ENCODE results near the gene MRPL48.

MRPL48 gene

DNA sequence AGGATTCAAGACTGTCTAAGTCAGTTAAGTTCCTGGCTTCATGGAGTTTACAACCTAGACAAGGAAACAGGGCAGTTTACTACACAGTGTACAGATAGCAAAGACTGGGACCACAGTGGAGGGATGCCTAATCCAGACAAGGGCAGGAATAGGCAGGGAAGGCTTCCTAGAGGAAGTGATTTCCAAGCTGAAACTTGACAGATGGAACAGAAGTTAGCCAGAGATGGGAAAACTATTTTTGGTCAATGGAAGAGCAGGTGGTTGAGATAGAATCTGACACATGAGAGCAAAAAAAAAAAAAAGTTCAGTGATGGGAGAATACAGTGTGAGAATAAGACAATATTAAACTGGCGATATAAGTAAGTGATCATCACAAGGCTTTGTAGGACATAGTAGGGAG, 87.7 kb downstream of the MRPL48 start:
- Histone ChIP-seq H4K91ac (ENCODE audit: low read depth, low read length) (no peak overlapping the region), H3K36me3 (ENCODE audit: control insufficient read depth in 1 of 2, insufficient read depth in 2 of 2, low read length in 2 of 2) (peaks cover 15% of the 10 kb centered on the region in 2 experiments), H2AFZ (ENCODE audit: insufficient read depth, low read length, poor library complexity) (no peak overlapping the region), H3K27me3 (ENCODE audit: insufficient read depth, low read length) (no peaks in the 10 kb centered on the region), H3K9me3 (ENCODE audit: insufficient read depth, low read depth, low read length) (peaks cover 2% of the 10 kb centered on the region), H3K4me1 (ENCODE audit: control insufficient read depth in 1 of 2, insufficient read depth in 2 of 2, low read length in 2 of 2) (peaks cover 2 to 6% of the 10 kb centered on the region in 2 experiments), H4K8ac (ENCODE audit: low read depth, low read length) (no peak overlapping the region), H4K12ac (ENCODE audit: low read depth, low read length) (no peak overlapping the region), H3K23ac (ENCODE audit: low read length) (no peak overlapping the region), H3K9ac (ENCODE audit: low read length) (no peak overlapping the region), H3K27ac (ENCODE audit: low read depth, low read length) (no peak overlapping the region), H3K4me2 (ENCODE audit: low read length) (peak overlapping the region; percentile 70), H3K4ac (ENCODE audit: low read depth, low read length) (no peak overlapping the region), H3K4me3 (ENCODE audit: low read depth, low read length) (no peak overlapping the region), H3K79me1 (ENCODE audit: low read length) (peaks cover 10% of the 10 kb centered on the region), H3K79me2 (ENCODE audit: control insufficient read depth, insufficient read depth, low read length, poor library complexity) (peaks cover 7% of the 10 kb centered on the region), H2BK12ac (ENCODE audit: low read length) (no peak overlapping the region), H3K14ac (ENCODE audit: low read length) (no peak overlapping the region), H3K18ac (ENCODE audit: low read length) (no peak overlapping the region), H2BK5ac (ENCODE audit: low read depth, low read length, poor library complexity) (no peak overlapping the region), H2AK5ac (ENCODE audit: low read length) (no peak overlapping the region), H2BK120ac (ENCODE audit: insufficient read depth, low read length, poor library complexity) (no peak overlapping the region)
- no peak for DNase-seq
- WGBS (ENCODE audit: extremely low coverage, insufficient coverage, insufficient read length): no CpG with 5 or more reads among the region's 1 CpG

DNA sequence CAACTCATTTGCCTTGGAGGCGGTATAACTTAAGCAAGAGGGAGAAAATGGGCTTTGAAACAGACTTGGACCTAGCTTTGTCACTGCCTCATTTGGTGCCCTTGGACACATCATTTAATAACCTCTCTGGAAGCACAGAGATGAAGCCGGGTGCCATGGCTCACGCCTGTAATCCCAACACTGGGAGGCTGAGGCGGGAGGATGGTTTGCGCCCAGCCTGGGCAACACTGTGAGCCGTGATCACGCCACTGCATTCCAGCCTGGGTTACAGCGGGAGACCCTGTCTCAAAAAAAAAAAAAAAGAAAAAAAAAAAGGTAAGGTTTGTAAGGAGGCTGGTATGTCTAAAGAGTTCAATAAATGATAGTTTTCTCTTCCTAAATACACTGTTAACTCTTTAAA, 88.2 kb downstream of the MRPL48 start:
- peak overlapping the region; percentile 41 for H3K4ac ChIP-seq (ENCODE audit: low read depth, low read length)
- no peak overlapping the region for H3K27ac ChIP-seq (ENCODE audit: low read depth, low read length)

DNA sequence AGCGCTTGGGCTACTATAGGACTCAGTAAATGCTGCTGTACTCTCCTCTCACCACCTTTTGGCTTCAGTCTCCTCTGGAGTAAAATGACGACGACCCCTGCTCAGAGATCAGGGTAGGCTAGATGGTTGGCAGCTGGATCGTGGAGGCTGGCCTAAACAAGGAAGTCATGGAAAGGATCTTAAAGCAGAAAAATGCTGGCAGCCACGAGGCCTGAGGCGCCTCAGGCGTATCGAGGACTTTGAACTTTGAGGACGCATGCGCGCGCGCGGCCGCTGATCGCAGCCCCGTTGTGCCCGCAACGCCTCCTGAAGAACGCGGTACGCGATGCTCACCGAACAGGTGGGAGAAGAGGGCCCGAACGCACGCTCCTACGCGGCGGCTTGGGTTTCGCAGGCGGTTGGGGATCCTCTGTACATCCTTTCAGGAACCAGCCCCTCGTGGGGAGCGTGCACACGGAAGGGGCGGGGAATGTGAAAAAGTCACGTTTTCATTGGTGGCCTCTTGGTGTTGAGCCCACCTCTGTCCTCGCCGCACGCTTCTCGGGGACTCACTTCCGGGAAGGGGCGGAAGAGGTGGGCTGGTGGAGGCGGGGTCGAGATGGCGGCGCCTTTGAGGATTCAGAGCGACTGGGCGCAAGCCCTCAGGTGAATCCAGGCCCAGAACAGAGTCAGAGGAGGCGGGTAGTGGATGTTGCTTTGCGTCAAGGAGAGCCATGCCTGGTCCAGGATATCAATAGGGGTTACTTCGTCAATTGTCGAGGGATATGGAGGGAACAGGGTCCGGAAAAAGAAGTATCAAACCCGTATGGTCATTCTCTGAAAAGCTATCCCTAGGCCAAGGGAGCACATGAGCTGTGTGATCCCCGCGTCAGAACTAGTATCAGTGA, 89.0 kb downstream of the MRPL48 start, which contains the start of the genes COA4 and PAAF1:
TSS of gene COA4 (minus strand) at position 423 of the 887 bp plus-strand sequence. CDS start 3,468 bp downstream, outside the sequence.
TSS of gene PAAF1 (plus strand) at position 576 of the 887 bp plus-strand sequence. CDS start at position 599, 23 bp downstream.
- H3K18ac ChIP-seq (ENCODE audit: low read length): peak within 1 kb of the TSS; percentile 77
- peaks cover 7% of the 10 kb centered on the region for H3K79me2 ChIP-seq (ENCODE audit: control insufficient read depth, insufficient read depth, low read length, poor library complexity)
- peak within 1 kb of the TSS; percentile 84 for H3K27ac ChIP-seq (ENCODE audit: low read depth, low read length)
- H2BK5ac ChIP-seq (ENCODE audit: low read depth, low read length, poor library complexity): peak within 1 kb of the TSS; percentile 47
- H3K27me3 ChIP-seq (ENCODE audit: insufficient read depth, low read length): no peaks in the 10 kb centered on the region
- H3K36me3 ChIP-seq (ENCODE audit: control insufficient read depth in 1 of 2, insufficient read depth in 2 of 2, low read length in 2 of 2): peaks cover 12% of the 10 kb centered on the region in 2 experiments
- H3K4me2 ChIP-seq (ENCODE audit: low read length): peak within 1 kb of the TSS; percentile 84
- no peak within 1 kb of the TSS for H2AK5ac ChIP-seq (ENCODE audit: low read length)
- peak within 1 kb of the TSS; percentile 74 for H2AFZ ChIP-seq (ENCODE audit: insufficient read depth, low read length, poor library complexity)
- H3K4me3 ChIP-seq (ENCODE audit: low read depth, low read length): peak within 1 kb of the TSS; percentile 86
- H3K9me3 ChIP-seq (ENCODE audit: insufficient read depth, low read depth, low read length): peaks cover 2% of the 10 kb centered on the region
- H3K79me1 ChIP-seq (ENCODE audit: low read length): peaks cover 10% of the 10 kb centered on the region
- H4K91ac ChIP-seq (ENCODE audit: low read depth, low read length): peak within 1 kb of the TSS; percentile 72
- peak within 1 kb of the TSS; percentile 87 for H3K9ac ChIP-seq (ENCODE audit: low read length)
- H4K12ac ChIP-seq (ENCODE audit: low read depth, low read length): peak within 1 kb of the TSS; percentile 38
- peak within 1 kb of the TSS; percentile 89 for H4K8ac ChIP-seq (ENCODE audit: low read depth, low read length)
- no peak within 1 kb of the TSS for H2BK12ac ChIP-seq (ENCODE audit: low read length)
- DNase-seq: peak; percentile 98 to 99
- H3K23ac ChIP-seq (ENCODE audit: low read length): no peak within 1 kb of the TSS
- H3K4ac ChIP-seq (ENCODE audit: low read depth, low read length): peak within 1 kb of the TSS; percentile 41
- peak within 1 kb of the TSS; percentile 64 for H3K14ac ChIP-seq (ENCODE audit: low read length)
- H2BK120ac ChIP-seq (ENCODE audit: insufficient read depth, low read length, poor library complexity): peak within 1 kb of the TSS; percentile 59
- WGBS (ENCODE audit: extremely low coverage, insufficient coverage, insufficient read length): no CpG with 5 or more reads among the region's 57 CpGs
- H3K4me1 ChIP-seq (ENCODE audit: control insufficient read depth in 1 of 2, insufficient read depth in 2 of 2, low read length in 2 of 2): peaks cover 2 to 6% of the 10 kb centered on the region in 2 experiments

More for the DNA sequence above, 88.2 kb downstream of the MRPL48 start:
- DNase-seq: no peak
- Histone ChIP-seq H3K4me2 (ENCODE audit: low read length) (peak overlapping the region; percentile 70), H2BK5ac (ENCODE audit: low read depth, low read length, poor library complexity) (no peak overlapping the region), H3K79me1 (ENCODE audit: low read length) (peaks cover 10% of the 10 kb centered on the region), H3K79me2 (ENCODE audit: control insufficient read depth, insufficient read depth, low read length, poor library complexity) (peaks cover 7% of the 10 kb centered on the region), H2BK12ac (ENCODE audit: low read length) (no peak overlapping the region), H3K23ac (ENCODE audit: low read length) (no peak overlapping the region), H3K4me1 (ENCODE audit: control insufficient read depth in 1 of 2, insufficient read depth in 2 of 2, low read length in 2 of 2) (peaks cover 2 to 6% of the 10 kb centered on the region in 2 experiments), H3K9me3 (ENCODE audit: insufficient read depth, low read depth, low read length) (peaks cover 2% of the 10 kb centered on the region), H3K27me3 (ENCODE audit: insufficient read depth, low read length) (no peaks in the 10 kb centered on the region), H2BK120ac (ENCODE audit: insufficient read depth, low read length, poor library complexity) (no peak overlapping the region), H3K36me3 (ENCODE audit: control insufficient read depth in 1 of 2, insufficient read depth in 2 of 2, low read length in 2 of 2) (peaks cover 15% of the 10 kb centered on the region in 2 experiments), H3K18ac (ENCODE audit: low read length) (peak overlapping the region; percentile 23), H3K4me3 (ENCODE audit: low read depth, low read length) (peak overlapping the region; percentile 63), H3K14ac (ENCODE audit: low read length) (peak overlapping the region; percentile 28), H2AFZ (ENCODE audit: insufficient read depth, low read length, poor library complexity) (no peak overlapping the region), H4K91ac (ENCODE audit: low read depth, low read length) (peak overlapping the region; percentile 9), H3K9ac (ENCODE audit: low read length) (no peak overlapping the region), H2AK5ac (ENCODE audit: low read length) (no peak overlapping the region), H4K8ac (ENCODE audit: low read depth, low read length) (peak overlapping the region; percentile 55), H4K12ac (ENCODE audit: low read depth, low read length) (peak overlapping the region; percentile 20)
- no CpG with 5 or more reads among the region's 8 CpGs for WGBS (ENCODE audit: extremely low coverage, insufficient coverage, insufficient read length)

DNA sequence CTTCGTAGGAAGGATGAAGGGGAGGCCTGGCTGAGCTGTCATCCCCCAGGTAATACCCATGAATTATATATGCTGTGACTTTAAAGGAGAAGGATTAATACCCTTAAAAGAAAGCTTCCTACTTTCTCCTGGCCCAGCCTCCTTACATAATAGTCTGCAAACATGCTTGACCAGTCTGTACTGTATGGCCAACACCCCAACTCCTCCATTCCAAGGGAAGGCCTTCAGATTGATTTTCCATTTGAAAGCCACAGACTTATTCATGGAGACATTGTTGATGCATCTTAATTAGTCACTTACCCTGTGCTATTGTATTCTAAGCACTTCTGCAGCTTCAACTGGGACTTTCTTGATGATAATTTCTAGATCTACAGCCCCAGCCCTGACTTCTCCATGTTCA, 91.1 kb downstream of the MRPL48 start:
- no peak for DNase-seq
- WGBS (ENCODE audit: extremely low coverage, insufficient coverage, insufficient read length): no CpG with 5 or more reads among the region's 1 CpG
- no peak overlapping the region for H3K23ac ChIP-seq (ENCODE audit: low read length)
- no peak overlapping the region for H3K4ac ChIP-seq (ENCODE audit: low read depth, low read length)
- no peak overlapping the region for H3K14ac ChIP-seq (ENCODE audit: low read length)
- H3K9me3 ChIP-seq (ENCODE audit: insufficient read depth, low read depth, low read length): peaks cover 2% of the 10 kb centered on the region
- H3K79me2 ChIP-seq (ENCODE audit: control insufficient read depth, insufficient read depth, low read length, poor library complexity): peaks cover 7% of the 10 kb centered on the region
- H3K4me2 ChIP-seq (ENCODE audit: low read length): no peak overlapping the region
- peaks cover 10% of the 10 kb centered on the region for H3K79me1 ChIP-seq (ENCODE audit: low read length)
- H3K36me3 ChIP-seq (ENCODE audit: control insufficient read depth in 1 of 2, insufficient read depth in 2 of 2, low read length in 2 of 2): peaks cover 0 to 6% of the 10 kb centered on the region in 2 experiments
- no peak overlapping the region for H3K18ac ChIP-seq (ENCODE audit: low read length)
- H3K27ac ChIP-seq (ENCODE audit: low read depth, low read length): no peak overlapping the region
- no peak overlapping the region for H3K9ac ChIP-seq (ENCODE audit: low read length)
- no peaks in the 10 kb centered on the region for H3K27me3 ChIP-seq (ENCODE audit: insufficient read depth, low read length)
- no peak overlapping the region for H2BK120ac ChIP-seq (ENCODE audit: insufficient read depth, low read length, poor library complexity)
- H2AK5ac ChIP-seq (ENCODE audit: low read length): no peak overlapping the region
- H2AFZ ChIP-seq (ENCODE audit: insufficient read depth, low read length, poor library complexity): no peak overlapping the region
- no peak overlapping the region for H4K12ac ChIP-seq (ENCODE audit: low read depth, low read length)
- peaks cover 2 to 6% of the 10 kb centered on the region in 2 experiments for H3K4me1 ChIP-seq (ENCODE audit: control insufficient read depth in 1 of 2, insufficient read depth in 2 of 2, low read length in 2 of 2)
- no peak overlapping the region for H3K4me3 ChIP-seq (ENCODE audit: low read depth, low read length)
- no peak overlapping the region for H2BK5ac ChIP-seq (ENCODE audit: low read depth, low read length, poor library complexity)
- no peak overlapping the region for H2BK12ac ChIP-seq (ENCODE audit: low read length)
- no peak overlapping the region for H4K91ac ChIP-seq (ENCODE audit: low read depth, low read length)
- H4K8ac ChIP-seq (ENCODE audit: low read depth, low read length): no peak overlapping the region

Data from trophoblast cell (in vitro differentiated cells and primary cell).